NT2/D1 (cell line): ENCODE measurements around the gene SND1.

ENCODE experiments used
- DNase-seq: peaks from one replicate; pipeline ENCODE4 v3.0.0-alpha.2; 2011; ENCODE audit warnings: low read depth, low spot score
- H3K27me3 ChIP-seq: 2 replicates; pipeline ENCODE4 v1.6.0; 2011; ENCODE audit warnings: mild to moderate bottlenecking; ENCODE audit not compliant: insufficient read length, insufficient read depth
- H3K36me3 ChIP-seq: 2 replicates; pipeline ENCODE4 v1.6.1; 2011; ENCODE audit warnings: mild to moderate bottlenecking, low read length, mixed read lengths; ENCODE audit not compliant: insufficient read depth, insufficient read length
- H3K4me1 ChIP-seq: 2 replicates; pipeline ENCODE4 v1.5.1; 2011; ENCODE audit not compliant: insufficient read depth, insufficient read length
- H3K4me3 ChIP-seq: 2 replicates; pipeline ENCODE4 v1.5.1; 2011; ENCODE audit warnings: low read depth; ENCODE audit not compliant: insufficient read length
- H3K9ac ChIP-seq: 2 replicates; pipeline ENCODE4 v1.6.0; 2011; ENCODE audit warnings: low read depth; ENCODE audit not compliant: insufficient read length
- H3K9me3 ChIP-seq: 2 replicates; pipeline ENCODE4 v1.5.1; 2011; ENCODE audit warnings: mild to moderate bottlenecking, low read length; ENCODE audit not compliant: insufficient read depth
- SUZ12 ChIP-seq: IDR thresholded peaks from 2 replicates; pipeline ENCODE4 v1.6.1; 2011; ENCODE audit not compliant: insufficient read length, insufficient read depth; ENCODE audit errors: extremely low read depth
- YY1 ChIP-seq: IDR thresholded peaks from 2 replicates; pipeline ENCODE4 v1.6.1; 2011; ENCODE audit not compliant: insufficient read length, insufficient read depth
- ZNF274 ChIP-seq: IDR thresholded peaks from 2 replicates; pipeline ENCODE4 v1.6.1; 2011; ENCODE audit warnings: mild to moderate bottlenecking, low read depth, low read length

The SND1 gene

GRCh38 chr7:128056901-128057300 is 404.9 kb downstream of the SND1 start:
- Histone ChIP-seq H3K4me1 (peaks cover 4% of the 10 kb centered on the region), H3K9me3 (no peaks in the 10 kb centered on the region), H3K4me3 (no peak overlapping the region), H3K36me3 (peaks cover 5% of the 10 kb centered on the region), H3K27me3 (no peaks in the 10 kb centered on the region), H3K9ac (no peak overlapping the region)
- no peak for TF ChIP-seq YY1
- TF ChIP-seq SUZ12, result no peak
- no peak for TF ChIP-seq ZNF274
- no peak for DNase-seq

GRCh38 chr7:128057909-128058308 is 405.9 kb downstream of the SND1 start:
- Histone ChIP-seq H3K36me3 (peaks cover 5% of the 10 kb centered on the region), H3K4me3 (no peak overlapping the region), H3K4me1 (peaks cover 6% of the 10 kb centered on the region), H3K9me3 (no peaks in the 10 kb centered on the region), H3K27me3 (no peaks in the 10 kb centered on the region), H3K9ac (no peak overlapping the region)
- TF ChIP-seq YY1 (no peak), ZNF274 (no peak), SUZ12 (no peak)
- no peak for DNase-seq

- H3K9ac ChIP-seq, result no peak overlapping the region
- peaks cover 11% of the 10 kb centered on the region for H3K36me3 ChIP-seq
- peaks cover 9% of the 10 kb centered on the region for H3K4me1 ChIP-seq
- no peak overlapping the region for H3K4me3 ChIP-seq
- H3K27me3 ChIP-seq, result no peaks in the 10 kb centered on the region
- no peak for DNase-seq
- H3K9me3 ChIP-seq, result no peaks in the 10 kb centered on the region
- TF ChIP-seq SUZ12 (no peak), ZNF274 (no peak), YY1 (no peak)
Observed at GRCh38 chr7:128059143-128059988, 407.4 kb downstream of the SND1 start.

GRCh38 chr7:128060018-128060417 is 408.0 kb downstream of the SND1 start:
- H3K9ac ChIP-seq, result no peak overlapping the region
- peaks cover 9% of the 10 kb centered on the region for H3K4me1 ChIP-seq
- H3K4me3 ChIP-seq, result no peak overlapping the region
- peaks cover 12% of the 10 kb centered on the region for H3K36me3 ChIP-seq
- H3K9me3 ChIP-seq, result no peaks in the 10 kb centered on the region
- no peak for DNase-seq
- no peaks in the 10 kb centered on the region for H3K27me3 ChIP-seq
- no peak for TF ChIP-seq SUZ12
- no peak for TF ChIP-seq ZNF274
- no peak for TF ChIP-seq YY1

- peaks cover 9% of the 10 kb centered on the region for H3K4me1 ChIP-seq
- no peak for DNase-seq
- H3K36me3 ChIP-seq, result peaks cover 7% of the 10 kb centered on the region
- H3K27me3 ChIP-seq, result no peaks in the 10 kb centered on the region
- H3K9ac ChIP-seq, result no peak overlapping the region
- TF ChIP-seq ZNF274, result no peak
- TF ChIP-seq SUZ12, result no peak
- TF ChIP-seq YY1, result no peak
- H3K4me3 ChIP-seq, result no peak overlapping the region
- no peaks in the 10 kb centered on the region for H3K9me3 ChIP-seq
Observed at GRCh38 chr7:128063088-128063487, 411.1 kb downstream of the SND1 start.

GRCh38 chr7:128065872-128066271 is 413.9 kb downstream of the SND1 start:
- Histone ChIP-seq H3K4me1 (peaks cover 9% of the 10 kb centered on the region), H3K27me3 (no peaks in the 10 kb centered on the region), H3K4me3 (no peak overlapping the region), H3K9ac (no peak overlapping the region), H3K9me3 (no peaks in the 10 kb centered on the region), H3K36me3 (peaks cover 9% of the 10 kb centered on the region)
- no peak for DNase-seq
- no peak for TF ChIP-seq ZNF274
- no peak for TF ChIP-seq YY1
- no peak for TF ChIP-seq SUZ12

GRCh38 chr7:128066395-128066794 is 414.4 kb downstream of the SND1 start:
- no peaks in the 10 kb centered on the region for H3K27me3 ChIP-seq
- no peaks in the 10 kb centered on the region for H3K9me3 ChIP-seq
- TF ChIP-seq YY1 (no peak), ZNF274 (no peak), SUZ12 (no peak)
- DNase-seq, result no peak
- peaks cover 7% of the 10 kb centered on the region for H3K4me1 ChIP-seq
- no peak overlapping the region for H3K9ac ChIP-seq
- H3K4me3 ChIP-seq, result no peak overlapping the region
- H3K36me3 ChIP-seq, result peaks cover 9% of the 10 kb centered on the region
